HG03045 (cell line): ENCODE data around the gene AFF3.
"Not testable (repeated sequence)": the region's sequence is repeated elsewhere in the genome, so short reads cannot be mapped to it uniquely, and the experiment has no call there.

Experiments used
- ATAC-seq: cut with Tn5 transposase; IDR thresholded peaks from one replicate; pipeline ENCODE4 v1.9.1; 2021; ENCODE audit warnings: mild to moderate bottlenecking, moderate library complexity; ENCODE audit not compliant: unreplicated experiment

AFF3 gene

GRCh38 chr2:99940963-99941362 is 201.4 kb downstream of the AFF3 start:
- no peak for ATAC-seq

GRCh38 chr2:99939135-99939534 is 203.3 kb downstream of the AFF3 start:
- ATAC-seq, result no peak

GRCh38 chr2:99938250-99938649 is 204.1 kb downstream of the AFF3 start:
- no peak for ATAC-seq

GRCh38 chr2:99936065-99936464 is 206.3 kb downstream of the AFF3 start:
- ATAC-seq, result no peak

- no peak for ATAC-seq
These were observed 206.7 kb downstream of the AFF3 start for GRCh38 chr2:99935662-99936061.

GRCh38 chr2:99933894-99934650 is 208.3 kb downstream of the AFF3 start:
- ATAC-seq, result no peak

- ATAC-seq, result not testable (repeated sequence)
These were observed 208.9 kb downstream of the AFF3 start for GRCh38 chr2:99933491-99933890.

- ATAC-seq, result no peak
These were observed 213.8 kb downstream of the AFF3 start for GRCh38 chr2:99928470-99929053.

GRCh38 chr2:99927690-99928207 is 214.6 kb downstream of the AFF3 start:
- not testable (repeated sequence) for ATAC-seq

- no peak for ATAC-seq
These were observed 215.4 kb downstream of the AFF3 start for GRCh38 chr2:99926986-99927385.

- ATAC-seq, result no peak
These were observed 216.4 kb downstream of the AFF3 start for GRCh38 chr2:99925960-99926359.

- ATAC-seq, result no peak
These were observed 219.7 kb downstream of the AFF3 start for GRCh38 chr2:99922664-99923063.

GRCh38 chr2:99921903-99922302 is 220.5 kb downstream of the AFF3 start:
- ATAC-seq, result no peak

- no peak for ATAC-seq
These were observed 224.0 kb downstream of the AFF3 start for GRCh38 chr2:99918389-99918788.

- no peak for ATAC-seq
These were observed 227.2 kb downstream of the AFF3 start for GRCh38 chr2:99915108-99915675.

- ATAC-seq, result no peak
These were observed 230.7 kb downstream of the AFF3 start for GRCh38 chr2:99911736-99912135.

GRCh38 chr2:99910902-99911301 is 231.5 kb downstream of the AFF3 start:
- ATAC-seq, result no peak

GRCh38 chr2:99905636-99906035 is 236.8 kb downstream of the AFF3 start:
- no peak for ATAC-seq

GRCh38 chr2:99905025-99905424 is 237.4 kb downstream of the AFF3 start:
- ATAC-seq, result no peak

GRCh38 chr2:99903981-99904380 is 238.4 kb downstream of the AFF3 start:
- no peak for ATAC-seq

- no peak for ATAC-seq
These were observed 241.8 kb downstream of the AFF3 start for GRCh38 chr2:99900556-99900955.

GRCh38 chr2:99899882-99900281 is 242.5 kb downstream of the AFF3 start:
- no peak for ATAC-seq
